ENCODE results near the gene PABPN1.

DNA sequence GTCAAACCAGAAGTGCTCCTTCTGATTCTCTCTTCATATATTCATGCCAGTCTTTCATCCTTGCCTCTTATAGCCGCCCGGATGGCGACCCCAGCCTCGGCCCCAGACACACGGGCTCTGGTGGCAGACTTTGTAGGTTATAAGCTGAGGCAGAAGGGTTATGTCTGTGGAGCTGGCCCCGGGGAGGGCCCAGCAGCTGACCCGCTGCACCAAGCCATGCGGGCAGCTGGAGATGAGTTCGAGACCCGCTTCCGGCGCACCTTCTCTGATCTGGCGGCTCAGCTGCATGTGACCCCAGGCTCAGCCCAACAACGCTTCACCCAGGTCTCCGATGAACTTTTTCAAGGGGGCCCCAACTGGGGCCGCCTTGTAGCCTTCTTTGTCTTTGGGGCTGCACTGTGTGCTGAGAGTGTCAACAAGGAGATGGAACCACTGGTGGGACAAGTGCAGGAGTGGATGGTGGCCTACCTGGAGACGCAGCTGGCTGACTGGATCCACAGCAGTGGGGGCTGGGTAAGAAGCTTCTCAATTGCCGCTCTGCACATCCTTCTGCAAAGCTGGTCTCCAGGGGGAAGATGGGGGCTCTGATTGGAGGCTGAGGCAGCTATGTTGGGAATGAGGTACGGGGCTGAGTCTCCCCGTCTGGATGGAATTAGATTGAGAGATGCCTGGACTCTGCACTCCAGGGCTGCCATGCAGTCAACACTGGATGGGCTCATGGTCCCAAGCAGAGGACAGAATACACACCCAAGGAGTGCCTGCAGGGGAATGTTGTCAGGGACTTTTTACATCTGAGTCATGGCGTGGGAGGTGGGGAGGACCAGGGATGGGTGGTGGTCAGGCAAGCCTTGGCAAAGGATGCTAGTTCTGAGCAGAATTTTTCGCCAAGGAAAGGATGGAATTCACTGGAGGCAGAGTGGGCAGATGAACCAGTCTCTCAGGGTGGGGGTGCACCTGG is 13.3 kb upstream of the PABPN1 start:
- TF ChIP-seq, protein P1, sequence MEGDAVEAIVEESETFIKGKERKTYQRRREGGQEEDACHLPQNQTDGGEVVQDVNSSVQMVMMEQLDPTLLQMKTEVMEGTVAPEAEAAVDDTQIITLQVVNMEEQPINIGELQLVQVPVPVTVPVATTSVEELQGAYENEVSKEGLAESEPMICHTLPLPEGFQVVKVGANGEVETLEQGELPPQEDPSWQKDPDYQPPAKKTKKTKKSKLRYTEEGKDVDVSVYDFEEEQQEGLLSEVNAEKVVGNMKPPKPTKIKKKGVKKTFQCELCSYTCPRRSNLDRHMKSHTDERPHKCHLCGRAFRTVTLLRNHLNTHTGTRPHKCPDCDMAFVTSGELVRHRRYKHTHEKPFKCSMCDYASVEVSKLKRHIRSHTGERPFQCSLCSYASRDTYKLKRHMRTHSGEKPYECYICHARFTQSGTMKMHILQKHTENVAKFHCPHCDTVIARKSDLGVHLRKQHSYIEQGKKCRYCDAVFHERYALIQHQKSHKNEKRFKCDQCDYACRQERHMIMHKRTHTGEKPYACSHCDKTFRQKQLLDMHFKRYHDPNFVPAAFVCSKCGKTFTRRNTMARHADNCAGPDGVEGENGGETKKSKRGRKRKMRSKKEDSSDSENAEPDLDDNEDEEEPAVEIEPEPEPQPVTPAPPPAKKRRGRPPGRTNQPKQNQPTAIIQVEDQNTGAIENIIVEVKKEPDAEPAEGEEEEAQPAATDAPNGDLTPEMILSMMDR (IDR thresholded peaks at IDR 0.05), result no peak
- no peak for TF ChIP-seq POLR2A (IDR thresholded peaks at IDR 0.05)

Data from testis (tissue), 2 donors.